HL-60/S4 (cell line): Measurements from ENCODE around the gene MTNR1B.

Experiments used
- in situ Hi-C: fragments of 300-500 bp; cut with MboI; formaldehyde crosslinking; loops from 2 replicates; pipeline ENCODE4 v1.14.3; 2022; ENCODE audit warnings: low sequenced_read_pairs

The MTNR1B gene

DNA sequence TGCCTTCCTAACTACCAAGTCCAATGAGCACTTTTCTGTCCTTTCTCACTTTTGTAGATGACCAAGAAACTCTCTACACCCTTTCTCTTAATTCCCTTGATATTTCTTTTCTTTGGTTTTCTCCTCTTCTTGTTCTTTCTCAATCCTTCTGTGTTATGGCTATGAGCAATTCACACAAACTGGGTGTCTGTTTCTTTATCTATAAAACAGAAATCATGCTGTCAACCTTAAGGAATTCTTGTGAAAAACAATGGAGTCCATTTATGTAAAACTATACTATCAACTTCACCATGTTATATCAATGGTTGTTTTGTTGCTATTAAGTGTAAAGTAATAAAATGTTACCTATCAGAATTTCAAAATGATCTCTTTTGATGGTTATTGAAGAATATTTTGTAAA lies 7.2 kb downstream of the MTNR1B start:
- in situ Hi-C loops = no loop called here

- in situ Hi-C loops = no loop called here
Measured at GRCh38 chr11:92977401-92977800, 8.0 kb downstream of the MTNR1B start.

DNA sequence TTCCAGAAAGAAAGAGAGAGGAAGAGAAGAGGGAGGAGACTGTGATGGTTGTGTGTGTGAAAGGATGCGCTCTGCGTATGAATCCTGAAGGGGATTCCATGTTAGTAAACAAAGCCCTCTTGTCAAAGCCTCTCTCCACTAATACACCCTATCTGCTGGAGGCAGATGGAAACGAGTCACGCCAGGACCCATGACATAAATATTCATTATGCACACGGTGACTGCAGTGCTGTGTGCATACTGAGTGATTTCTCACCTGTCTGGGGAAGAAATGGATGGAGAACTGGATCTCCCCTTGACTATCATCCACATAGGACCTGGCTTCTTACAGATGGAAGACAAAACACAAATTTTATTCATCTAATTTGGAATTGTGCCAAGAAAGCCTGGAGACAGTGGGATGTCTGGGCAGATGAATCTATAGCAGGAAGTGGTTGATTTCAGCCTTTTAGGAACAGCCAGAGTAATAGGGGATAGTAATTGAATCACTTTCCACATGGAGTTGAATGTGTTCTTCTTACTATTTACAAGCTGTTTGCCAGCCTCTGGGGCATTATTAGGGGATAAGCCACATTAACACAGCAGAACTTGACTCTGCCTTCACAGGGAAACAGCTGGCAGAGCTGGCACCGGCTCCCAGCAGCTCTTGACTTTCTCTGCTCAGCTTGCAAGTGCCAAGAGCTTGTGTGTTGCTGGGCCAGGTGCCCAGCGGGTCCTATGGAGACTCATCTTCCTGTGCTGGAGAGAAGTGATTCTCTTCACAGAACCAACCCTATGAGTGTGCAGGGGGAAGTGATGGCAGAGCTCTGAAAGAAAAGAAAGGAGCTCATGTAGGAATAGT lies 9.0 kb downstream of the MTNR1B start:
- in situ Hi-C loops = no loop called here

- in situ Hi-C loops = no loop called here
Measured at GRCh38 chr11:92979176-92979575, 9.7 kb downstream of the MTNR1B start.

DNA sequence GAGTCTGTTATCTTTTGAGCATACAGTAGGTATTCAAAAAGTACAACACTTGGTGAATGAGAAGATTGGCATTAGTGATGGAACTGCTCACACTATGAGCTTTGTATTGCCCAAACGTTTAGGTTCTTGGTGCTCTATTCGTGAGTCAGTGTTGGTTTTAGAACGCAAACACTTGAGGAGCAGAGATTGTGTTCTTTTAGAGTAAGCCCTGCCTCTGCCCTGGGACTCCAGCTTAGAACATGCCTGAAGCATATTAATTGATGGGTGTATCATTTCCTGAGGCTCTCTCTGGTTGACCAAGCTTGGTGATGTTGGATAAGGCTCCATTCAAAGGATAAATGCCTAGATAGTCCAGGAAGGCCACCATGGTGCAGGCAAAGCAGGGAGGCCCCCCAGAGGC lies 10.9 kb downstream of the MTNR1B start:
- in situ Hi-C loops = no loop called here

- in situ Hi-C loops = no loop called here
Measured at GRCh38 chr11:92981508-92982043, 12.1 kb downstream of the MTNR1B start.

GRCh38 chr11:92986585-92986984 lies 17.1 kb downstream of the MTNR1B start:
- in situ Hi-C loops = no loop called here

GRCh38 chr11:92993004-92993403 lies 23.6 kb downstream of the MTNR1B start:
- in situ Hi-C loops = no loop called here

GRCh38 chr11:93000511-93001476 lies 31.3 kb downstream of the MTNR1B start:
- in situ Hi-C loops = no loop called here

GRCh38 chr11:93001806-93002205 lies 32.4 kb downstream of the MTNR1B start:
- in situ Hi-C loops = no loop called here

DNA sequence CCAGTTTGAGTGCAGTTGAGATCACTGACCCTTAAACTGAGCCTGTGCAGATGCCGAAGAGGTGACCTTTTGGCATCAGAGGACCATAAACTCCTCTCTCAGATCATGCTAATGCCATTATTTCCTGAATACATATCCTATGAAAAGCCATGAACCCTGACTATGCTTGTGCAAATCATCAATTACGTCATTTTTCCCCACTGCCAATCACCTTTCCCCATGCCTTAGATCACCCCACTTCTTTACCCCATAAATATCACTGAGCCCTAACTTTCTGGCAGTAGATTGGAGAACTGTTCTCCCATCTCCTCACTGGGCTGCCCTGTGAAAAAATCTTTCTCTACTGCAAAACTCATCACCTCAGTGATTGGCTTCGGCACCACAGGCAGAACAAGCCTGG lies 32.9 kb downstream of the MTNR1B start:
- in situ Hi-C loops = no loop called here

DNA sequence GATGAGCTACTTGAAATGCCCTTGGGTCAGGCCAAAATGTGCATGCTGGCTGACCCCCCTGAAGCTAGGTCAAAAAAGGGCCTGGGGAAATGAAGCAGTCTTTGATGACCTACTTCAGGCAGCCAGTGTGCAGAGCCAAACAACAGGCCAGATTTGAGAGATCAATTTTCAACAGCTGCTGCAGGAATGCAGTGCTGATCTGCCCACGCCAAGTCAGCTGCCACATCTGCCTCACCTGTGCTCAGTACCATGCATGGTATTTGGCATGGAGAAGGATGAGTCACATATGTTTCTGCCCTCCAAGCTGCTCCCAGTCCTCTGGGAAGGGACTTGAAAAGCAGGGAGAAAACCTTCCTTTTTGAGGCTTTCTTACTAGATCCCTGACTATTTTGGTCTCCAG lies 35.8 kb downstream of the MTNR1B start:
- in situ Hi-C loops = no loop called here

DNA sequence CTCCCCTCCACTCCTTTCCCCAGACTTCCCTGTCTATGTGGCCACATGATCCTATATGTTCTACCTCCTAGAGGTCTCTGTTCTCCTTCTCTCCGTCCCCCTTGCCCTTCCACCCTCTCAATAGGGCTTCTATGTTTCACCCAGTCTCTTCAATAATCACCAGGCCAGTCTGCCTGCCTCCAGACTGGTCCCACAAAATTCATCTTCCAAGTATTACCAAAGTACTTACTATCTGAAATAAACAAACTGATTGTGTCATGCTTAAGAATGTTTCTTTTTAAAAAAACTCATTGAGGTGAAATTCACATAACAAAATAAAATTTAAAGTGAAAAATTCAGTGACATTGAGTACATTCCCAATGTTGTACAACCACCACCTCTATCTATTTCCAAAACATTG lies 44.2 kb downstream of the MTNR1B start:
- in situ Hi-C loops = no loop called here

- in situ Hi-C loops = no loop called here
Measured at GRCh38 chr11:93016595-93016994, 47.1 kb downstream of the MTNR1B start.

DNA sequence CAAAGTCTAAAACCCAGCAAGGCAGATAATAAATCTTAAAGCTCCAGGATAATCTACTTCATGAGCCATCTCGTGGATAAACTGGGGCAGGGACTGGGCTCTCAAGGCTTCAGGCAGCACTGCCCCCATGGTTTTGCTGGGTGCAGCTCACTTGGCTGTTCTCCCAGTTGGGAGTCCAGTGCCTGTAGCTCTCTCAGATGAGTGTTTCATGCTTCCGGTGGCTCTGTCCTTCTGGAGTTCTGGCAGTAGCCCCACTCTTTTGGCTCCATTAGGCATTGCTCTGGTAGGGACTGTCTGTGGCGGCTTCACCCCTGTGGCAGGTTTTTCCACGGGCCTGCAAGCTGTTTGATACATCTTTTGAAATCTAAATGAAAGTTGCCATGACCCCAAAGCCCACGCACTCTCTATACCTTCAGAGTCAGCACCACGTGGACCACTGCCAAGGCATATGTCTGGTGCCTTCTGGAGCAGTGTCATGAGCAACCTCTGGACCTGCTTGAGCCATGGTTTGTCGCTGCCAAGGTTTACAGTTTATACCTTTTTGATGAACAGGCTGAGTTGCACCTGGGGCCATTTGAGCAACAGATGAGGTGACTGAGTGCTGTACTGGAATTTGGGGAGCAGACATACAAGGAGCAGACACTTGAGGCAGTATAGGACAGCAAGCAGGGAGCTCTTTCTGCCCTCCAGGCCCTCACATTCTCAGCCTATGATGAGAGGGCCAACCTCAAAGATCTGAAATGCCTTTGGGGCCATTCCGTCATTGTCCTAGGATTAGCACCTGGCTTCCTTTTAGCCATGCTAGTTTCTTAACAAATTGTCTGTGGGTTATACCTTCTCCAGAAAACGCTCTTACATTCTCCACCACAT lies 48.6 kb downstream of the MTNR1B start:
- in situ Hi-C loops = no loop called here

DNA sequence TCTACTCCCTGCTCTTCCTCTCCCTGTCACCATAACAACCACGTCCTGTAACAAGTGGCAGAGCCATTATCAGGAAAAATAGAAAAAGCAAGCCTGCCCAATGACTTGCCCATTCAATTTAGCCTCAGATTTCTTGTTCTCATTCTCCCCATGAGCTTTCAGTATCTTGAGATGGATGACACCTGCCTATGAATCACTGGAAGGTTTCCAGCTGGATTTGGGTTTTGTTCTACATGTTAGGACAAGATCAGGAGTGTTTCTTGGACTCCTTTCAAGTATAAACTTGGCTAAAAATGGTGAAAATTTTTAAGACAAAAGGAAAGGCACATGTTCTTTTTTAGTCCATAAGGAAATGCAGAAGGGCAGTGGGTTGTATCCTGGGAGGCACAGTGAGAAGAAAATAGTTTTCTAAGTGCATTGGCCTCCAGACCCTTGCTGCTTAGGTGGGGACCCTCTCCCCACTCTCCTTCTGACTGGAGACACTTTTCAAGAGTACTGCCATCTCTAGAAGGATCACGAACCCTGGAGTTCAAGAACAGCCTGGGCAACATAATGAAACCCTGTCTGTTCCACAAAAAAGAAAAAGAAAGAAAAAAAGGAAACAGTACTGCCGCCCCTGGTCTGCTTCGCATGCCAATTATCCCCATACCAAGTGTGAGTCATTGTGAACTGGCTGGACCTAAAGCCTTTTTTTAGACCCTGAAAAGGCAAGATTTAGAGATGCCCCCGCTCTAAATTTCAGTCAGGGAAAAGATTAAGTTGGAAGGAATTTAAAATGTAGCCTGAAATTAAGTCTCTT lies 51.0 kb downstream of the MTNR1B start:
- in situ Hi-C loops = no loop called here

GRCh38 chr11:93024369-93024768 lies 54.9 kb downstream of the MTNR1B start:
- in situ Hi-C loops = no loop called here

DNA sequence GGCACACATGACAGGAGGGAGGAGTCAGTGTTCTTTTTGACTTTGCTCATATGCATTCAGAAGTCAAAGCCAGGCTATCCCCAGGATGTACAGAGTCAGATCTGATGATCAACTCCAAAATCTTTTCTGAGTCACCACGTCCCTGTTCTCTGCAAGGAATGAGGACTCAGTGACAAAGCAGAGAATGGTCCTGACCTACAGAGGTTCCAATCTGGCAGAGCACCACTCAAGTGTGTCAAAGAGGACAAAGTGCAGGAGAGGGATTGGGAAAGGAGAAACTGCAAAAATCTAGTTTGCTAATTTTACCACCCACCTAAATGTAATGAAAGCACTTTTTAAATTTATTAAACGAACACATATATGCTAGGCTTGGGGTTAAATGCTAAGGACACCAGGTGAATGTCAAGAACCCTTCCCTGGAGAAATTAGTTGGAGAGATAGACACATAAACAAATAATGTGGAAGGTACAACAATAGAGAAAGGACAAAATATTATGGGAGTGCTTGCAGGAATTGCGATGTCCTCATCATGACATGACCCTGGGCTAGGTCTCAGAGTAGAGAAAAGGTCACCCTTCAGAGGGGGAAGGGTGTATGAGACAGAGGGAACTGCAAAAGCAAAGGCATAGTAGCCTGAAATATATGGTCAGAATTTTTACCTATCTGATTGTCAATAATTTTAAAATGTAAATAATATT lies 56.3 kb downstream of the MTNR1B start:
- in situ Hi-C loops = no loop called here

DNA sequence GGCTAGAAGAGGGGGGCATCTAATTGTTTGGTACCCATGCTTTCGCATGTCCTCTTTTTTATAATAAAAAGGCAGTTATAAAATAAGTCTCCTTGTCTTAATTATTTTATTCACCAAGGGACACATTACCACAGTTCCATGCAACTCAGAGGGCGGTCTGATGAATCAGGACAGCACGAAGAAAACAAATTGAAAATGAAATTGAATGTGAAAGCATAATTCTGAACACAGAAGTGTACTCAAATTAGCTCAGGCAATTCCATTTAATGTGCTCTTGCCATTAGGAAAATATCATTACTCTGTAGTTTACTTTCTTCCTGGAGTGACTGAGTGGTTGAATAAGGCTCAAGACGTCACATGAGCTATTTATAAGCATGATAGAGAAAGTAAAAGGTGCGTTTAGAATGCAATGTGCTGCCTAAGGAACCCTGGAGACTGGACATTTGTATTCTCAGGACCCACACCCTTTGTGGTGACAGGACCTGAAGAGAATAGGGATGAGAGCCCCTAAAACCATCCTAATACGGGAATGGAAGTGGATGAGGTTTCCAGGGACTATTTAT lies 59.6 kb downstream of the MTNR1B start:
- in situ Hi-C loops = no loop called here
